C4-2B (cell line): ENCODE measurements around the gene BPIFA1.

ENCODE experiments used
- ZFX ChIP-seq: fragments of 450-650 bp; IDR thresholded peaks from 2 replicates; pipeline ENCODE4 v1.6.1; 2017
- TF ChIP-seq, protein P1 (sequence below): fragments of 450-650 bp; conservative IDR thresholded peaks from 2 replicates; pipeline ENCODE4 v1.5.1; 2017; ENCODE audit warnings: mild to moderate bottlenecking

DNA sequence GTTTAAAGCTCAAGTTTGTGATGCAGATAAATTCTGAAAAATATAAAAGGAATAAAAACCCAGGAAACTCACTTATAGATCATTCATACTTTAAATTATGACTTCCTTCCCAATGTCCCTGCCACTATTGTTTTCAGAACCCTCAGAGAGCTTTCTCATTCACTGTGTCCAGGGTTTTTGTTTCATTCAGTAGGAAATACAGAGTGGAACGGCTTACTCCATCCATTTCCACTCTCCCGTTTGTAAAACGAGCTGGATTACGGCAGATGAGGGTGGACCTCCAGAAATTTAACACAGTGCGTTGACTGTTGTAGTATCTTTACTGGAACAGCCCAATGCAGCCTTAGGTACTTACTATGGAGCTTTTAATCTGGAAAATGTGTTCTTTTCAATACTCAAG lies 23.6 kb downstream of the BPIFA1 start:
- TF ChIP-seq, protein P1, sequence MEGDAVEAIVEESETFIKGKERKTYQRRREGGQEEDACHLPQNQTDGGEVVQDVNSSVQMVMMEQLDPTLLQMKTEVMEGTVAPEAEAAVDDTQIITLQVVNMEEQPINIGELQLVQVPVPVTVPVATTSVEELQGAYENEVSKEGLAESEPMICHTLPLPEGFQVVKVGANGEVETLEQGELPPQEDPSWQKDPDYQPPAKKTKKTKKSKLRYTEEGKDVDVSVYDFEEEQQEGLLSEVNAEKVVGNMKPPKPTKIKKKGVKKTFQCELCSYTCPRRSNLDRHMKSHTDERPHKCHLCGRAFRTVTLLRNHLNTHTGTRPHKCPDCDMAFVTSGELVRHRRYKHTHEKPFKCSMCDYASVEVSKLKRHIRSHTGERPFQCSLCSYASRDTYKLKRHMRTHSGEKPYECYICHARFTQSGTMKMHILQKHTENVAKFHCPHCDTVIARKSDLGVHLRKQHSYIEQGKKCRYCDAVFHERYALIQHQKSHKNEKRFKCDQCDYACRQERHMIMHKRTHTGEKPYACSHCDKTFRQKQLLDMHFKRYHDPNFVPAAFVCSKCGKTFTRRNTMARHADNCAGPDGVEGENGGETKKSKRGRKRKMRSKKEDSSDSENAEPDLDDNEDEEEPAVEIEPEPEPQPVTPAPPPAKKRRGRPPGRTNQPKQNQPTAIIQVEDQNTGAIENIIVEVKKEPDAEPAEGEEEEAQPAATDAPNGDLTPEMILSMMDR: no peak
- no peak for TF ChIP-seq ZFX
